Adipose tissue (tissue), 3 donors: Measurements from ENCODE around the gene HSPA12A. TPM values are rescaled to one million over a fixed set of nuclear protein-coding genes. Genes with fewer than 3 reads are reported as not detected.

Experiments used
- H3K27ac ChIP-seq: one replicate; pipeline ENCODE4 v1.5.1; 2013; ENCODE audit warnings: low read depth, low read length
- WGBS, 3 donors: extraction: QIAGEN DNeasy Blood & Tissue Kit; methylation state at CpG; one replicate each; pipeline ENCODE4 v1.1.7; 2013; 5-methylcytosine and 5-hydroxymethylcytosine counted together
- polyA plus RNA-seq, 3 donors: library from polyadenylated mRNA; stranded (reverse); fragments of 200-250 nt; gene quantifications; one replicate each; pipeline ENCODE4 v1.2.3, GENCODE V29; 2013
- donor health status: healthy with polysubstance abuse.
- donor health status: Bipolar disorder and iron deficiency.
- donor health status: healthy.

HSPA12A gene
- polyA plus RNA-seq, 3 donors: 4.8 to 30.8 (median 10.5) TPM

DNA sequence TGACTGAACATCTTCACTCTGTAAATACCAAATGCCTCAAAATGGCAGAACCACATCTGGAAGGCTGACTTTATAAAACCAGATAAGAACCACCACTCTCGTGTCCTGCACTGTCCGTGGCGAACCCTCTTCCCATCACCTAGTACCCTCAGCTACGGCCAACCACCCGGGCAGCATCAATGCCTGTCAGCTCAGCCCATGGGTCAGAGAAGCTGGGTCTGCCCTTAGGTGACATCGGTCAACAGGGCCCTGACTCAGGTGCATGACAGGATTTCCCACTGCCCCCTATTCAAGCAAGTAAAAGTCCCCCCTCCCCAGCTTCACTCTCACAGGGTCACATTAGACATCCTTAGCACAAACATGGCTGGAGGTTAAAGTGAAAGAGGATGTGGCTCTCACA lies 56.6 kb downstream of the HSPA12A start:
- no peak overlapping the region for H3K27ac ChIP-seq
- WGBS, 3 donors: 95 to 99% (median 96%) methylated on average over 6 of the region's 6 CpGs

DNA sequence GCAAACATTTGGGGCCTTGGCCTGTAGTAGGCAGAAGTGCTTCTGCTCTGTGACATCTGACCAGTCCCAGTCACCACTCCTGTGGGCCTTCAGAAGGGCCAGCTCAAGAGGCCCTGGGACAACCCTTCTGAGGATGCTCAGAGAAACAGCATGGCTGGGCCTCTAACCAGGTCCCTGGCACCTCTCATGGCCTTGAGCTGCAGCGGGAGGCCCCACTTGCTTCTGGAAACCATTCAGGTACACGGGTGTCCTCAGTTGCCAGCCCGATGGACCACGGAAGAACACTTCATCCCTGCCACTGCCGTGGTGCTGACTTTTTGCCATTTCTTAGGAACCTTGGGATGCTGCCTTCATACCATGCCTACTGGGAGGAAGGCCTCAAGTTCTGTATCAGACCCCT lies 57.6 kb downstream of the HSPA12A start:
- no peak overlapping the region for H3K27ac ChIP-seq
- 81 to 97% (median 92%) methylated on average over 5 of the region's 5 CpGs for WGBS, 3 donors

GRCh38 chr10:116683821-116684220 lies 58.5 kb downstream of the HSPA12A start:
- H3K27ac ChIP-seq: no peak overlapping the region
- WGBS, 3 donors: 92 to 94% (median 94%) methylated on average over 11 of the region's 11 CpGs

DNA sequence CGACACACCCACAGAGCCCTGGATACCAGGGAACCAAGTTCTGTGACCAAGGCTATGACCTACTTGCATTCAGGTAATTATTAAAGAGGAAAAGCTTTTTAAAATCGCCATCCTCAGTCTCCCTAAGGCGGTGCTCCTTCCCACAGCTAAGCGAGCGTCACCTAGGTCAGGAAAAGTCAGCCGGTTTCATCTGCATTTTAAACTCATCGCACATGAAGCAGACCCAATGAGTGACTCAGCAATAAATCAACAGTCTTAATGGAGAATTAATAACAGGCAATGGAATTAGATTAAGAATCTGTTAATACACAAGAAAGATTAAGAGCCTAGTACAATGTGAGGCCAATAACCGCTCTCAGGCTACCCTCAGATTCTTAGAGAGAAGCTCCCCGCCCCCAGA lies 59.2 kb downstream of the HSPA12A start:
- 80 to 90% (median 88%) methylated on average over 9 of the region's 9 CpGs for WGBS, 3 donors
- H3K27ac ChIP-seq: no peak overlapping the region

DNA sequence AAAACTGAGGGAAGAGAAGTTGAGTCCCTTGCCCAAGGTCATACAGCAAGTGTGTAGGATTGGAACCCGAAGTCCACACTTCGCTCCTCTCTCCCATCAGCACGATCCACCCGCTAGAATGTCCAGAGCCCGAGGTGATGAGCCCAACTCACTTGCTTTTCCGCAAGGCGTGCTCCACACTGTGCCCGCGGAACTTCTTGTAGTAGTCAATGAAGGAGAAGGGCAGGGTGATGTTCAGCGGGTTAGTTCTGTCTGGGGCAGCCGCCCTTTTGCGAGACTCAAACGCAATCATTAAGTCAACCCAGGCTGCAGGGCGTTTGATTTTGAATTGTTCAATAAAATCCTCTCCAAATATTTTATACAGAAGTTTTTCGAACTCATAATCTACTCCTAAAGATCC lies 63.0 kb downstream of the HSPA12A start:
- no peak overlapping the region for H3K27ac ChIP-seq
- 95 to 96% (median 95%) methylated on average over 15 of the region's 15 CpGs for WGBS, 3 donors

GRCh38 chr10:116676633-116677032 lies 65.7 kb downstream of the HSPA12A start:
- 78 to 90% (median 86%) methylated on average over 8 of the region's 8 CpGs for WGBS, 3 donors
- no peak overlapping the region for H3K27ac ChIP-seq

DNA sequence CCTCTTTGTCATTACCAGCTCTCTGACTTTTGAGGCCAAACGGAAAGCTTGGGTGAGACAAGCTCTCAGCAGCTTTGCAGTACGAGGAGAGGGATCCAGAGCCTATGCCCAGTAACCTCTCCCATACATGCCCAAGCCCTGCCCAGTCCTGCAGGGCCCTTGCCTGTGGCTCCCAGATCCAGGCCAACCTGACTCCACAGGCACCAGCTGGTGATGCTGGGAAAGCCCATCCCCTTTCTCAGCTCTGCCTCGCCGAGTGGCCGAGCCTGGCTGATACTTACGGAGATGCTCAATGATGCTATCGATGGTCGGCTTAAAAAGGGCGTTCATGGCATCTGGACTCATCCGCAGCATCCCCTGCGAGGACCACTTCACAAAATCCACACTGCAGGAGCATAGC lies 66.2 kb downstream of the HSPA12A start:
- WGBS, 3 donors: 89 to 93% (median 90%) methylated on average over 11 of the region's 11 CpGs
- no peak overlapping the region for H3K27ac ChIP-seq

DNA sequence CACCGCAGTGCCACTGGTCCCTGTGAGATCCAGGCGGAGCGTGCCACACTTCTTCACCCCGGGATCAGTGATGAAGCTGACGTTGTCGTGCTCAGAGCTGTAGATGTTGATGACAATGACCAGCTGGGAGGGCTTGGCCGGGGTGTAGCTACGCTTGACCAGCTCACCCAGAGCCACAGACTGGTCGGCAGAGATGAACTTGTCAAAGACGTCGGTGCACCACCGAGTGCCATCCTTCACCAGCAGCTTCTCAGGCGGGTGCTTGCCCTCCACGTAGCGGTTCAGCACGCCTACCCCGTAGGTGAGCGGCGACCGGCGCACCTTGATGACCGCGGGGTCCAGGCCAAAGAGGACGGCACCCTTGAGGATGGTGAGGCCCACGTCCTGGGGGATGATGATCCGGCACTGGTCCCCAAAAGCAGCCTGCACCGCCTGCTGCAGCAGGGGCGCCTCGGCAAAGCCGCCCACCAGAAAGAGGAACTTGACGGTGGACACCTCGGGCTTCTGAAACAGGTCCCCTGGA lies 67.4 kb downstream of the HSPA12A start:
- no peak overlapping the region for H3K27ac ChIP-seq
- WGBS, 3 donors: 88 to 90% (median 90%) methylated on average over 23 to 32 of the region's 32 CpGs

GRCh38 chr10:116673866-116674265 lies 68.5 kb downstream of the HSPA12A start:
- 81 to 92% (median 88%) methylated on average over 2 of the region's 2 CpGs for WGBS, 3 donors
- H3K27ac ChIP-seq: no peak overlapping the region

DNA sequence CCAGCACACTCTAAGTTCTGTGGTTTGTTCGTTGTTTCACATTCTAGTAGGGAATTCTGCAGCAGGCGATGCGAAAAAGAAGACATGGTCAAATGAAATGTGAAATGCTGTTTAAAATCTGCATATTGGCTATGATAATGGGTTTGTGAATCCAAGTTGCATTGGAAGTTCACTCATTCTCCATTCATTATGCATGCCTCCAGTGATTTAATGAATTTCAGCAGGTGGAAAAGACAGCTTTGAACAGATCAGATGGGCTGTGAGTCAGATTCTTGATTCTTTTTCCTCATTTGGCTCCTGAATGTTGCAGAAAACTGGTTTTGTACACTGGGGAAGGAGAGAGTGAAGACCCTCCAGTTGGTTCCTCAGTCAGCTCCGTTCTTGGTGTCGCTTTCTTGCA lies 69.5 kb downstream of the HSPA12A start:
- 94 to 98% (median 94%) methylated on average over 5 of the region's 5 CpGs for WGBS, 3 donors
- H3K27ac ChIP-seq: no peak overlapping the region

DNA sequence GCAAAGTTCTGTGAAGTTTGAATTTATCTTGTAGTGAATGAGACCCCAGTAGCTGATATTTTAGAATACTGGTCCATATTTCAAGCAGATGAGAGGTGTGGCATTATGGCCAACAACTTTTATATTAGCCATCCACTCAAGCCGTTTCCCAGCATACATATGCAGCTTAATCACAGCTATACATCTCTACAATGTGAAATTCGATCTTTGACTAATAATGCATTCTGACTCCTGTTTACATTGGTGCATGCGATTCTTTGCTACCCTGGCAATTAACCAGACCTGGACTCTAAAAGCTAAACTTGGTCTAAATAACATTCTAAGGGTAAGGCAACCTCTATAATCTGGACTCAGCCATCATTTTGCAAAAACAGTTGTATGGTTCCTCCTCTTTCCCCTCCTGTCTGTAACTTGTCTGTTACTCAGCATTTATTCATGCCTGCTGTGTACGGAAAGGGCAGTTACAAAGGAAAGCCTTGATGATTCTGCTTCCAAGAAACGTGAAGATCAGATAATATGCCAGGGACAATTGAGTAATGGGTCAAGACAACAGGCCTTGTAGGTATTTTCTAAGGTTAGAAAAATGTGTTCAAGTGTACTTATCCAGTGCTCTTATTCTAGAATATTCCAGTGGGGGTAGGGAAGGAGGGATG lies 71.0 kb downstream of the HSPA12A start:
- 64 to 73% (median 70%) methylated on average over 5 of the region's 5 CpGs for WGBS, 3 donors

GRCh38 chr10:116670706-116671105 lies 71.7 kb downstream of the HSPA12A start:
- no peak overlapping the region for H3K27ac ChIP-seq
- WGBS, 3 donors: 83 to 96% (median 91%) methylated on average over 6 of the region's 6 CpGs

More for the DNA sequence above, 71.0 kb downstream of the HSPA12A start:
- H3K27ac ChIP-seq: no peak overlapping the region

- H3K27ac ChIP-seq: no peak overlapping the region
- WGBS, 3 donors: 19 to 27% (median 22%) methylated on average over 31 to 41 of the region's 41 CpGs
Observed at GRCh38 chr10:116669832-116670644, 72.3 kb downstream of the HSPA12A start.

GRCh38 chr10:116669080-116669479 lies 73.3 kb downstream of the HSPA12A start:
- no peak overlapping the region for H3K27ac ChIP-seq
- 88 to 95% (median 89%) methylated on average over 5 of the region's 5 CpGs for WGBS, 3 donors

GRCh38 chr10:116668446-116668845 lies 73.9 kb downstream of the HSPA12A start:
- no peak overlapping the region for H3K27ac ChIP-seq
- 89 to 90% (median 89%) methylated on average over 2 of the region's 2 CpGs for WGBS, 3 donors

DNA sequence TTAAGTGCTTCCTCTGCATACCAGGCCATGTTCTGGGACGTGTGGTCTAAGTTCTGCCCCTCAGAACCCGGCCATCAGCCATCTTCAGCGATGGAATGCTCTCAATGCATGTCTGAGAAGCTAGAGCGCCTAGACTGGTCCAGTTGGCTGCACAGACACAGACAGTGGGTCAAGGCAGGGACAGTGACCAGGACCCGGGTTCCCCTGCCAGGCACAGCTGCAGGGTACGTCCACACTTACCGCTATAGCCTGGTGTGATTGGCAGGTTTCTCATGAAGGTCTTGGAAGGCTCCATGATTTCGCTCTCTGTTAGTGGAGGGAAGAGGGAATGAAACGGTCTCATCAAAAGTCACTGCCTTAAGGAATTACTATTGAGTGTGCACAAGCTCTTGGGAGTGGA lies 74.3 kb downstream of the HSPA12A start:
- WGBS, 3 donors: 93 to 94% (median 94%) methylated on average over 9 of the region's 9 CpGs

DNA sequence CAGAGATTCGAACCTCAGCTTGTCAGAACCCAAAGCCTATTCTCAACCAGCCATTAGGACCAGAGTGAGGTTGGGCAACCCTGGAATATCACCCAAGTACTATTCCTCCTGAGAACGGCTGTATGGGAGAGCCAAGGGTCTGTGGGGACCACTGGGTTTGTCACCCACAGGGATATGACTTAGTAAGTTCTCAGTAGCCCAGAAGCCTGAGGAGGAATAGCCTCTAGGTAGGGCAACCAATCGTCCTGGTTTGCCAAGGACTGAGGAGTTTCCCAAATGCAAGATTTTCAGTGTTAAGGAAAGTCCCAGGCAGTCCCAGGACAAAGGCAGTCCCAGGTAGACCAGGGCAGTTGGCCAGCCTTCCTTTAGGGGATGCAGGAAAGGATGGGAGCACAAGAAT lies 74.9 kb downstream of the HSPA12A start:
- WGBS, 3 donors: 89 to 93% (median 89%) methylated on average over 3 of the region's 3 CpGs
- no peak overlapping the region for H3K27ac ChIP-seq

More for the DNA sequence above, 74.3 kb downstream of the HSPA12A start:
- no peak overlapping the region for H3K27ac ChIP-seq

DNA sequence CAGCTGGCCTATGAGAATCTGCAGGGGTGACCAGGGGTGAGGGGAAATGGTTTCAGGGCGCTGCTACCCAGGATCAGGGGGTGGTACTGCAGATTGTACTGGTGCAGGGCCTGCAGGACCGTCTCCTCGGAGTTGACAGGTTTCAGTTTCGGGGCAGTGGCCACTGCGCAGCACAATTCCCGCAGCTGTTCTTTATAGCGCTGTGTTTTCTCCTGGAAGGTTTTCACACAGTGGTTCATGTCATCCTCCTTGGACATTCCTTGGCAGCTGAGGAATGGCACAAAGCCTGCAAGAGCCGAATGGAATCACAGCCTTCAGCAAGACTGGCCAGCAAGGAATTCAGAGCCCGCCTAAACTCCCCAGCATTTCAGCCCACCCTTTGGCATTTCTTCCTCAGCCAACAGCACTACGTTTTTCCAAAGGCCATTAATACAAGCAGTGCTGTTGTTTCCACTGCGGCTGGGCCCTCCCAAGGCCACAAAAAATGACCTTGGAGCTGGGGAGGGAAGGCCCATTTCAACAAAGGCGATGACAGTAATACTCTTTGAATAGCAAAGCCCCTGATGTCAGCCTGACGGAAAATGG lies 76.7 kb downstream of the HSPA12A start:
- 48 to 63% (median 49%) methylated on average over 13 of the region's 13 CpGs for WGBS, 3 donors
- no peak overlapping the region for H3K27ac ChIP-seq

GRCh38 chr10:116664631-116665030 lies 77.7 kb downstream of the HSPA12A start:
- 43 to 92% (median 91%) methylated on average over 5 of the region's 5 CpGs for WGBS, 3 donors
- H3K27ac ChIP-seq: no peak overlapping the region
